Measurements from ENCODE around the gene PPIB. TPM values are rescaled to one million over a fixed set of nuclear protein-coding genes. Genes with fewer than 3 reads are reported as not detected.

Gene PPIB
- total and polyA plus RNA-seq, 2 donors (not counting 1 experiment from before 2014, with no cell fraction given) = 108 to 176 TPM

DNA sequence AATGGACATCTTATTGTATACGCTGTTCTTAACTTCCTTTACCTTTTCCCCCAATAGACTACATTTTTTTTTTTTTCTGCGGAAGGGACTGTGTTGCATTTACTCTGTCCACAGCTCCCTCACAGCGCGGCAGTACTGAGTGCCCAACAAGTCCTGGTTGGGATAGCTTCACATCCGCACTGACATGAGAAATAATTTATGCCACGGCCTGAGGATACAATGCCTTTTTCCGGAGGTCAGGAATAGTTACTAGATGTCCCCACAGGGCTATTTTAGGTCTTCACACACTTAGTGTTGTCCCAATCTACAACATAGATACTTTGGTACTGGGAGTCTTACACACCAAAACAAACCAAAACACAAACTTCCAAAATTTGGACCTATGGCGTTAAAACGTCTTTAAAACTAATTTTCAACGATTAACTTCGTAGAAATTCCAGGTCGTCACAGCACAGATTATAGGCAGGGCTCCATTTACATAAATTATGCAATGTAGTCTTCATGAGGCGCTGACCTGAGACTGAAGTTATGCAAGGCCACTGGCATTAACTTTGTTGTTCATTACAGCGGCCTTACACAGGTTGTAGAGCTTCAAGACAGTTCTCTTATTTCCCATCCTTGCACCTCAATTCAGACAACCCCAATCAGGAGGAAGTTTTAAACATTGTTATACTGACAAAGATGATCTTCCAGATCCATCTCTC is 989 bp upstream of the PPIB start:
- ATAC-seq (ENCODE audit: low read depth) = no peak
- POLR2A ChIA-PET = interaction anchor here (0.6 to 4.5 kb wide), 12 partner anchors 9 to 1092 kb away, joined by 3 to 55 read pairs (median 6); partner anchors contain the start of genes CIAO2A, SNX22 and TRIP4
- intact Hi-C loops (cut with micrococcal nuclease) = loop anchor here (1.0 to 5.0 kb wide), 9 partner anchors 11 to 1123 kb away; partner anchors contain the start of genes APH1B, CIAO2A, CSNK1G1 and PARP16

More for the DNA sequence above, 989 bp upstream of the PPIB start:
- Mint-ChIP-seq H3K4me1 (peaks cover 46% of the 10 kb centered on the region), H3K9me3 (ENCODE audit: insufficient read depth) (no peaks in the 10 kb centered on the region), H3K4me3 (peak overlapping the region; percentile 92), H3K27ac (peak overlapping the region; percentile 96), H3K27me3 (no peaks in the 10 kb centered on the region)
- Histone ChIP-seq H3K4me3 (ENCODE audit: control extremely low read depth in 1 of 5, extremely low read depth in 1 of 5, insufficient read depth in 1 of 5, low read depth in 2 of 5, low read length in 4 of 5) (peak overlapping the region; percentile 46 to 85 (median 65)), H3K36me3 (replicated peaks in 1 of 2; ENCODE audit: control extremely low read depth in 1 of 2, control insufficient read depth in 1 of 2, extremely low read depth in 1 of 2, insufficient read depth in 2 of 2, low read length in 1 of 2) (peaks cover 3 to 31% of the 10 kb centered on the region in 2 experiments), H3K9me3 (ENCODE audit: control extremely low read depth in 1 of 3, control insufficient read depth in 2 of 3, insufficient read depth in 1 of 3, low read length in 2 of 3) (no peaks in the 10 kb centered on the region), H3K27me3 (replicated peaks in 1 of 4; ENCODE audit: control extremely low read depth in 1 of 4, control insufficient read depth in 3 of 4, insufficient read depth in 4 of 4, low read length in 3 of 4) (no peaks in the 10 kb centered on the region), H3K79me2 (ENCODE audit: control insufficient read depth, insufficient read depth, low read length) (peaks cover 33% of the 10 kb centered on the region), H3K27ac (ENCODE audit: low read length in 2 of 2) (peak overlapping the region; percentile 72 to 84), H4K20me1 (ENCODE audit: control insufficient read depth, insufficient read depth, low read length, poor library complexity, severe bottlenecking) (peaks cover 28% of the 10 kb centered on the region), H3K4me2 (replicated peaks; ENCODE audit: low read depth, low read length, poor library complexity, severe bottlenecking) (peak overlapping the region; percentile 88), H3K4me1 (ENCODE audit: control insufficient read depth in 2 of 2, insufficient read depth in 2 of 2, low read length in 2 of 2) (peaks cover 37 to 50% of the 10 kb centered on the region in 2 donors), H2AFZ (ENCODE audit: insufficient read depth, low read depth, low read length, poor library complexity, severe bottlenecking) (peak overlapping the region; percentile 78), H3K9ac (ENCODE audit: low read length) (peak overlapping the region; percentile 75)
- CTCF ChIA-PET = interaction anchor here (0.7 to 4.7 kb wide), 9 partner anchors 11 to 490 kb away, joined by 3 to 45 read pairs (median 5); partner anchors contain the start of genes CIAO2A and TRIP4
- 21% methylated on average over 12 of the region's 14 CpGs for WGBS (ENCODE audit: insufficient coverage)
- no peak for DNase-seq
- TF ChIP-seq, protein P1, sequence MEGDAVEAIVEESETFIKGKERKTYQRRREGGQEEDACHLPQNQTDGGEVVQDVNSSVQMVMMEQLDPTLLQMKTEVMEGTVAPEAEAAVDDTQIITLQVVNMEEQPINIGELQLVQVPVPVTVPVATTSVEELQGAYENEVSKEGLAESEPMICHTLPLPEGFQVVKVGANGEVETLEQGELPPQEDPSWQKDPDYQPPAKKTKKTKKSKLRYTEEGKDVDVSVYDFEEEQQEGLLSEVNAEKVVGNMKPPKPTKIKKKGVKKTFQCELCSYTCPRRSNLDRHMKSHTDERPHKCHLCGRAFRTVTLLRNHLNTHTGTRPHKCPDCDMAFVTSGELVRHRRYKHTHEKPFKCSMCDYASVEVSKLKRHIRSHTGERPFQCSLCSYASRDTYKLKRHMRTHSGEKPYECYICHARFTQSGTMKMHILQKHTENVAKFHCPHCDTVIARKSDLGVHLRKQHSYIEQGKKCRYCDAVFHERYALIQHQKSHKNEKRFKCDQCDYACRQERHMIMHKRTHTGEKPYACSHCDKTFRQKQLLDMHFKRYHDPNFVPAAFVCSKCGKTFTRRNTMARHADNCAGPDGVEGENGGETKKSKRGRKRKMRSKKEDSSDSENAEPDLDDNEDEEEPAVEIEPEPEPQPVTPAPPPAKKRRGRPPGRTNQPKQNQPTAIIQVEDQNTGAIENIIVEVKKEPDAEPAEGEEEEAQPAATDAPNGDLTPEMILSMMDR (IDR thresholded peaks at IDR 0.05) = no peak
- no peak for TF ChIP-seq EZH2 (IDR thresholded peaks at IDR 0.05; ENCODE audit: borderline replicate concordance, insufficient read depth, low read depth, low read length, poor library complexity, severe bottlenecking)

Data from B cell (primary cell).